Neutrophil (primary cell): Measurements from ENCODE around the gene LAMA3.

ENCODE experiments used
- H3K27ac ChIP-seq: fragments of 200-600 bp; sonication (generic); 2 replicates; pipeline ENCODE4 v1.5.1; 2016; ENCODE audit warnings: mild to moderate bottlenecking, moderate library complexity
- H3K27me3 ChIP-seq: fragments of 200-600 bp; sonication (generic); 2 replicates; pipeline ENCODE4 v1.6.0; 2016; ENCODE audit warnings: mild to moderate bottlenecking
- H3K36me3 ChIP-seq: fragments of 200-600 bp; sonication (generic); 2 replicates; pipeline ENCODE4 v1.5.1; 2017
- H3K4me1 ChIP-seq, 2 experiments: fragments of 200-600 bp in 1 of 2; sonication (generic) in 1 of 2; 1 replicate in 1 of 2; 2 replicates in 1 of 2; pipeline versions ENCODE4 v1.5.1 to v1.6.1; 2013 to 2016; ENCODE audit warnings: low read depth in 1 of 2, low read length in 1 of 2, mild to moderate bottlenecking in 1 of 2, moderate library complexity in 1 of 2; ENCODE audit not compliant: control insufficient read depth in 1 of 2, insufficient read depth in 1 of 2
- H3K4me3 ChIP-seq, 2 experiments: fragments of 200-600 bp in 1 of 2; sonication (generic) in 1 of 2; 1 replicate in 1 of 2; 2 replicates in 1 of 2; pipeline ENCODE4 v1.5.1; 2013 to 2016; ENCODE audit warnings: low read depth in 1 of 2, low read length in 1 of 2, mild to moderate bottlenecking in 1 of 2, moderate library complexity in 1 of 2
- H3K9me3 ChIP-seq: fragments of 200-600 bp; sonication (generic); 2 replicates; pipeline ENCODE4 v1.5.1; 2016
- TF ChIP-seq, protein P1 (sequence below): fragments of 200-600 bp; sonication (generic); IDR thresholded peaks from 2 replicates; pipeline ENCODE4 v1.5.1; 2016; ENCODE audit warnings: antibody characterized with exemption

LAMA3 gene

GRCh38 chr18:23908827-23909226 is 219.6 kb downstream of the LAMA3 start:
- TF ChIP-seq, protein P1, sequence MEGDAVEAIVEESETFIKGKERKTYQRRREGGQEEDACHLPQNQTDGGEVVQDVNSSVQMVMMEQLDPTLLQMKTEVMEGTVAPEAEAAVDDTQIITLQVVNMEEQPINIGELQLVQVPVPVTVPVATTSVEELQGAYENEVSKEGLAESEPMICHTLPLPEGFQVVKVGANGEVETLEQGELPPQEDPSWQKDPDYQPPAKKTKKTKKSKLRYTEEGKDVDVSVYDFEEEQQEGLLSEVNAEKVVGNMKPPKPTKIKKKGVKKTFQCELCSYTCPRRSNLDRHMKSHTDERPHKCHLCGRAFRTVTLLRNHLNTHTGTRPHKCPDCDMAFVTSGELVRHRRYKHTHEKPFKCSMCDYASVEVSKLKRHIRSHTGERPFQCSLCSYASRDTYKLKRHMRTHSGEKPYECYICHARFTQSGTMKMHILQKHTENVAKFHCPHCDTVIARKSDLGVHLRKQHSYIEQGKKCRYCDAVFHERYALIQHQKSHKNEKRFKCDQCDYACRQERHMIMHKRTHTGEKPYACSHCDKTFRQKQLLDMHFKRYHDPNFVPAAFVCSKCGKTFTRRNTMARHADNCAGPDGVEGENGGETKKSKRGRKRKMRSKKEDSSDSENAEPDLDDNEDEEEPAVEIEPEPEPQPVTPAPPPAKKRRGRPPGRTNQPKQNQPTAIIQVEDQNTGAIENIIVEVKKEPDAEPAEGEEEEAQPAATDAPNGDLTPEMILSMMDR: no peak
- no peaks in the 10 kb centered on the region for H3K9me3 ChIP-seq
- H3K36me3 ChIP-seq: no peaks in the 10 kb centered on the region
- H3K4me1 ChIP-seq: no peaks in the 10 kb centered on the region
- H3K27ac ChIP-seq: no peak overlapping the region
- H3K4me3 ChIP-seq: no peak overlapping the region
- no peaks in the 10 kb centered on the region for H3K27me3 ChIP-seq

- H3K36me3 ChIP-seq: no peaks in the 10 kb centered on the region
- no peaks in the 10 kb centered on the region for H3K9me3 ChIP-seq
- H3K27ac ChIP-seq: no peak overlapping the region
- no peak overlapping the region for H3K4me3 ChIP-seq
- TF ChIP-seq, protein P1: no peak
- no peaks in the 10 kb centered on the region for H3K4me1 ChIP-seq
- H3K27me3 ChIP-seq: no peaks in the 10 kb centered on the region
Observed at GRCh38 chr18:23910032-23910431, 220.8 kb downstream of the LAMA3 start.

DNA sequence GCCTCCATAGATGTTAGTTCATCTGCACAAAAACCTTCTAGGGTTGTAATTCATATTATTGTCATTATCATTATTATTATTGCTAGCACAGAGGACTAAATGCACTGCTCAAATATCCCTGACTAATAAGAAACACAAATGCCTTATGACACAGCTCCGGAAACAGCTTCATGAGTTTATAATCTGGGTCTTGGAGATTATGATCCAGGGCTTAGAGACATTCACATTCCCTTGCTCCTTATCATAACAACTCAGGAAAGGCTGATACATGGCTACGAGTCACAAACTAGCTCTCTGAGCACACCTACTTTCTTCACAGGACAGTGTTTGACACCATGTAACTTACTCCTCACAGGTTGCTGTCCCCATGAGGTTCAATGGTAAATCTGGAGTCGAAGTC is 223.1 kb downstream of the LAMA3 start:
- Histone ChIP-seq H3K9me3 (no peaks in the 10 kb centered on the region), H3K4me3 (no peak overlapping the region), H3K4me1 (no peaks in the 10 kb centered on the region), H3K27me3 (no peaks in the 10 kb centered on the region), H3K36me3 (no peaks in the 10 kb centered on the region), H3K27ac (no peak overlapping the region)
- TF ChIP-seq, protein P1: no peak

DNA sequence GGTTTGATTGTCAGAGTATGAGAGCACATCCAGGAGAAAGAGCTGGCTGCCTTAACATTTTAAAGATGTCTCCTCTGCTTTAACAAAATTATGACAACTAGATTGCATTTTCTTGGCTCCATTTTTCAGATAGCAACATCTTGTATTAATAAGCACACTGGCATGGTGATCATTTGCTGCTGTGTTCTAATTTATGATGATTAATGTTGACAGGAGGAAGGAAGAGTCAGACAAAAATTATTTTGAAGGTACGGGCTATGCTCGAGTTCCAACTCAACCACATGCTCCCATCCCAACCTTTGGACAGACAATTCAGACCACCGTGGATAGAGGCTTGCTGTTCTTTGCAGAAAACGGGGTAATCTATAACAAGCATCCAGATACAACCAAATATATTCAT is 227.1 kb downstream of the LAMA3 start:
- Histone ChIP-seq H3K36me3 (no peaks in the 10 kb centered on the region), H3K27ac (no peak overlapping the region), H3K4me3 (no peak overlapping the region), H3K4me1 (no peaks in the 10 kb centered on the region), H3K9me3 (no peaks in the 10 kb centered on the region), H3K27me3 (peaks cover 20% of the 10 kb centered on the region)
- TF ChIP-seq, protein P1: no peak

DNA sequence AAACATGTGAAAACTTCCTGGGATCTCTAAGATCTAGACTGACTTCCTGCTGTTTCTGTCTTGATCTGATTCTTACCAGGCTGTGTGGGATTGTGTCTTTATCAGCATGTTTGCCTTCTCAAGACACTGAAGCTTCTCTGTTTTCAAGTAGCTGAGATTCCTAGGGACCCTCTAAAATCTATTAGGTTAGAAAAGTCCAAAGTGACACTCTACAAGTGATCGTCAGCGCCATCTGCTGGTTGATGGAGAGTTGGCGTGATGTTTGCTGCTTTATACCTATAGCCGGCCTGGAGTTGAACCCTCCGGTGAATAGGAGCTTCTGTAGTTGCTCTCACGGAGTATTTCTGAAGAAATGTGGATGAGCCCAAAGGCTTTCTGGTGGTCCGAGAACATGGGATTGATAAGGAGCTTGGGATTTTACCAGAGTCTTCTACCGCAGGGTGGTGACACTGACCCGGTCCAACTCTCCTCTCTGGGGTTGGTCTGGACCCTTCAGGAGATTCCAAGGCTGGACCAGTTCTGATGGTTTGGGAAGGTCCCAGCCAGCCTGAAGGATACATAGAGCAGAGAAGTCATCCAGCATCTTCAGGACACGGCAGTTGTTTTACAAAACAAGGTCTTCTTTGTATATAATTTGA is 229.3 kb downstream of the LAMA3 start:
- H3K4me1 ChIP-seq: no peaks in the 10 kb centered on the region

More for the DNA sequence above, 229.3 kb downstream of the LAMA3 start:
- Histone ChIP-seq H3K27me3 (peaks cover 20% of the 10 kb centered on the region), H3K36me3 (no peaks in the 10 kb centered on the region), H3K4me3 (no peak overlapping the region), H3K9me3 (no peaks in the 10 kb centered on the region), H3K27ac (no peak overlapping the region)
- TF ChIP-seq, protein P1: no peak
